ENCODE results near the gene ANGPTL4.
"Not testable (repeated sequence)": the region's sequence is repeated elsewhere in the genome, so short reads cannot be mapped to it uniquely, and the experiment has no call there.

Gene ANGPTL4

GRCh38 chr19:8334458-8335342, 29.3 kb upstream of the ANGPTL4 start:
- peak in 1 of 14 donors; percentile 12 for DNase-seq

- no peak for DNase-seq
Observed at GRCh38 chr19:8335343-8336071, 28.4 kb upstream of the ANGPTL4 start.

- no peak for DNase-seq
Observed at GRCh38 chr19:8336072-8336569, 27.8 kb upstream of the ANGPTL4 start.

GRCh38 chr19:8336660-8337059, 27.3 kb upstream of the ANGPTL4 start:
- DNase-seq = no peak

- DNase-seq = no peak
Observed at GRCh38 chr19:8337728-8338127, 26.2 kb upstream of the ANGPTL4 start.

- DNase-seq = no peak
Observed at GRCh38 chr19:8338835-8339234, 25.1 kb upstream of the ANGPTL4 start.

GRCh38 chr19:8340341-8341096, 23.4 kb upstream of the ANGPTL4 start:
- DNase-seq = no peak

- not testable (repeated sequence) for DNase-seq
Observed at GRCh38 chr19:8341504-8341903, 22.5 kb upstream of the ANGPTL4 start.

- no peak for DNase-seq
Observed at GRCh38 chr19:8342316-8342683, 21.7 kb upstream of the ANGPTL4 start.

- peak in 13 of 14 donors; percentile 34 to 87 (median 70) for DNase-seq
Observed at GRCh38 chr19:8342684-8343482, 21.1 kb upstream of the ANGPTL4 start, which contains the start of gene KANK3. Gene KANK3 (minus strand): TSS chr19:8343262. CDS start chr19:8337828, 5,434 bp downstream.

GRCh38 chr19:8343483-8343844, 20.5 kb upstream of the ANGPTL4 start:
- DNase-seq = no peak

- DNase-seq = not testable (repeated sequence)
Observed at GRCh38 chr19:8349629-8350372, 14.2 kb upstream of the ANGPTL4 start.

- no peak for DNase-seq
Observed at GRCh38 chr19:8352134-8352827, 11.7 kb upstream of the ANGPTL4 start.

- DNase-seq = not testable (repeated sequence)
Observed at GRCh38 chr19:8352845-8353244, 11.1 kb upstream of the ANGPTL4 start.

GRCh38 chr19:8355631-8356402, 8.1 kb upstream of the ANGPTL4 start:
- DNase-seq = peak in 1 of 14 donors; percentile 26

GRCh38 chr19:8357007-8357521, 6.9 kb upstream of the ANGPTL4 start:
- DNase-seq = no peak

- DNase-seq = no peak
Observed at GRCh38 chr19:8358948-8359347, 5.0 kb upstream of the ANGPTL4 start.

- no peak for DNase-seq
Observed at GRCh38 chr19:8360196-8360595, 3.8 kb upstream of the ANGPTL4 start.

Measured in C1 segment of cervical spinal cord (tissue), 14 donors.